Activated CD4-positive, alpha-beta memory T cell treated with anti-CD3 and anti-CD28 coated beads, Interleukin-2, amount 10 ng/mL, durations not matched to agents 7 days and 5 days (primary cell): ENCODE measurements around the gene ARHGEF19. TPM values are rescaled to one million over a fixed set of nuclear protein-coding genes. Genes with fewer than 3 reads are reported as not detected.
"Not testable (repeated sequence)": the region's sequence is repeated elsewhere in the genome, so short reads cannot be mapped to it uniquely, and the experiment has no call there.

ENCODE experiments used
- CTCF ChIA-PET: fragments of 350-600 bp; sonication (Branson Sonifier 250); formaldehyde crosslinking; loops from one replicate; lab custom pipeline; 2021; ENCODE audit warnings: antibody characterized with exemption, inconsistent platforms; lab: Charles Lee
- POLR2A ChIA-PET: fragments of 350-600 bp; sonication (Branson Sonifier 250); formaldehyde crosslinking; loops from one replicate; lab custom pipeline; 2021; ENCODE audit warnings: antibody characterized with exemption; lab: Charles Lee
- DNase-seq: peaks from one replicate; pipeline ENCODE4 v3.0.0-alpha.2; 2020
- H3K27ac Mint-ChIP-seq: one replicate; pipeline ENCODE4 v1.8.0; 2021; ENCODE audit warnings: mild to moderate bottlenecking, mixed read lengths
- H3K27me3 Mint-ChIP-seq: one replicate; pipeline ENCODE4 v1.8.0; 2021; ENCODE audit warnings: mixed read lengths
- H3K36me3 Mint-ChIP-seq: one replicate; pipeline ENCODE4 v1.8.0; 2021; ENCODE audit warnings: low read depth, mixed read lengths
- H3K4me1 Mint-ChIP-seq: one replicate; pipeline ENCODE4 v1.8.0; 2021; ENCODE audit warnings: mixed read lengths
- H3K4me3 Mint-ChIP-seq: one replicate; pipeline ENCODE4 v1.8.0; 2021; ENCODE audit warnings: mild to moderate bottlenecking, mixed read lengths
- H3K9me3 Mint-ChIP-seq: one replicate; pipeline ENCODE4 v1.8.0; 2021; ENCODE audit warnings: mixed read lengths
- total RNA-seq, 2 experiments: library from RNA; stranded (reverse); gene quantifications; one replicate each; pipeline ENCODE4 v1.2.3, GENCODE V29; 2021

The ARHGEF19 gene
- total RNA-seq, 2 experiments from 2014 or later = 6.9 to 7.6 TPM

- H3K27me3 Mint-ChIP-seq = peaks cover 30% of the 10 kb centered on the region
- H3K27ac Mint-ChIP-seq = no peak overlapping the region
- ChIA-PET CTCF (no interaction called here), POLR2A (interaction anchor here (1.0 to 4.4 kb wide), 2 partner anchors 9 to 13 kb away, joined by 3 to 16 read pairs; no protein-coding TSS in a partner anchor)
- H3K36me3 Mint-ChIP-seq = no peaks in the 10 kb centered on the region
- no peak overlapping the region for H3K4me3 Mint-ChIP-seq
- peaks cover 2% of the 10 kb centered on the region for H3K4me1 Mint-ChIP-seq
- H3K9me3 Mint-ChIP-seq = no peaks in the 10 kb centered on the region
- DNase-seq = no peak
Observed at GRCh38 chr1:16229976-16230740, 17.7 kb upstream of the ARHGEF19 start.

DNA sequence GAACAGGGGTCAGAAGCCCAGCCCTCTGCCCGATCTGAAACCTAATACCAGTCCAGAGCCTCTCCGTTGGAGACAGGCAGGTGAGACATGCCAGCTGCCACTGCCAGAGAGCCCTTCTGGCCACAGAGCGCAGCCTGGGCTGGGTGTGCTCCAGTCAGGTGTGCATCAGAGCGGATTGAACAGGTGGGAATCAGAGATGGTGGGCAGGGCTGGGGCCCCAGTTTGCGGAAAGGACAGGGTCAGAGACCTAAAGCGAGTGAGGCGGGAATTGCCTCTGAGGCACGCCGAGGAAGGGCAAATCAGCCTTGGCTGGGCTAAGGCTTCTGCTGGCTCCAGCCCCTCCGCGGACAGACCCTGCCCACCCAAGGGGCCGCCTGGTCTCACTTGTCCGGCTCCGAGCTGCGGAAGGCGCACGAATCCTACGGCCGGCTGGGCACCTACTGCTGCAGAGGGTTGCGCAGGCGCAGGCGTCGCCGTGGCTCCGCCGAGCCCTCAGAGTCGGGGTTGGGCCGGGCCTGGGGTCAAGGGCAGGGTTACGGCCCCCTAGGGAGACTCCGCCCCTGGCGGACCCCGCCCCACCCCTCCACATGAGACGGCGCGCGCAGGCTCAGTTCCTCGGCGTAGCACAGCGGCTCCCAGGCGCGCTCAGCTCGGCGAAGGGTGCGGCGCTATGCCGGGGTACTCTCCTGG lies 14.2 kb upstream of the ARHGEF19 start:
- no peak overlapping the region for H3K4me3 Mint-ChIP-seq
- ChIA-PET POLR2A (no interaction called here), CTCF (no interaction called here)
- H3K36me3 Mint-ChIP-seq = no peaks in the 10 kb centered on the region
- H3K4me1 Mint-ChIP-seq = no peaks in the 10 kb centered on the region
- no peak overlapping the region for H3K27ac Mint-ChIP-seq
- DNase-seq = no peak
- no peaks in the 10 kb centered on the region for H3K9me3 Mint-ChIP-seq
- H3K27me3 Mint-ChIP-seq = peaks cover 35% of the 10 kb centered on the region

DNA sequence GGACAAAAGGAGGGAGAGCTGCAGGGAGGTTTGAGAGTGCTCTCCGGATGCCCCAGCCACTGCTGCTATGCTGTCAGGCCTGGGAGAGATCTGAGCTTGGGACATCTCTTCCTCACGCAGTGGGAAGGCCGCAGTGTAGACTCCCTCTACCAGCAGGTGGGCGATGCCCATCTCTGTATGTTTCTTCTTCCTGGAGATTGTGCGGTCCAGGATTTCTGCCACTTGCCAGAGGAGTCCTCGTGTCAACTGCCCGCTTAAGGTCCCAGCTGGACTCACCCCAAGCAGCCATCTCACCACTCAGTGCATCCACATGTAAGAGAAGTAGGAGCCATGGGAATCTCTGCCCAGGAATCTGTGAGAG lies 13.7 kb upstream of the ARHGEF19 start:
- Mint-ChIP-seq H3K4me1 (no peaks in the 10 kb centered on the region), H3K27ac (no peak overlapping the region), H3K9me3 (no peaks in the 10 kb centered on the region), H3K4me3 (no peak overlapping the region), H3K27me3 (peaks cover 40% of the 10 kb centered on the region), H3K36me3 (no peaks in the 10 kb centered on the region)
- POLR2A ChIA-PET = no interaction called here
- CTCF ChIA-PET = no interaction called here
- DNase-seq = no peak

DNA sequence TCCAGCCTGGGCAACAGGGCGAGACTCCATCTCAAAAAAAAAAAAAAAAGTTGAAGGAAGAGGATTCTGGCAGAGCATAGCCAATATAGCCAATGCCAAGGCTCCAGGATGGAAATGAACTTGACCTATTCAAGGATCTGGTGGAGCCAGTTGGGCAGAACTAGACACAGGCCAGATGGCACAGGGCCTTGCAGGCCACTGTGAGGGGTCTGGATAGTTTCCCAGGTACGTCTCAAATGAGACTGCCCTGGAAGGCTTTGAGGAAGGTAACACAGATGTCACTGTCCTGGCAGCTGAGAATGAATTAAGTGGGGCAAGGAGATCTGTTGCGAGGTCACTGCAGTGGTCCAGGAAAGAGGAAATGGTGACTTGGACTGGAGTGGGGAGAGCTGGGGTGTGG lies 12.0 kb upstream of the ARHGEF19 start:
- Mint-ChIP-seq H3K9me3 (no peaks in the 10 kb centered on the region), H3K4me1 (peaks cover 8% of the 10 kb centered on the region), H3K36me3 (no peaks in the 10 kb centered on the region), H3K4me3 (no peak overlapping the region), H3K27ac (no peak overlapping the region), H3K27me3 (peaks cover 41% of the 10 kb centered on the region)
- no peak for DNase-seq
- CTCF ChIA-PET = no interaction called here
- POLR2A ChIA-PET = no interaction called here

GRCh38 chr1:16222716-16223115 lies 10.3 kb upstream of the ARHGEF19 start:
- Mint-ChIP-seq H3K27me3 (peaks cover 26% of the 10 kb centered on the region), H3K4me1 (peaks cover 18% of the 10 kb centered on the region)
- CTCF ChIA-PET, H3K9me3 Mint-ChIP-seq, POLR2A ChIA-PET, DNase-seq, H3K4me3 Mint-ChIP-seq, H3K27ac Mint-ChIP-seq, H3K36me3 Mint-ChIP-seq: not testable (repeated sequence)

DNA sequence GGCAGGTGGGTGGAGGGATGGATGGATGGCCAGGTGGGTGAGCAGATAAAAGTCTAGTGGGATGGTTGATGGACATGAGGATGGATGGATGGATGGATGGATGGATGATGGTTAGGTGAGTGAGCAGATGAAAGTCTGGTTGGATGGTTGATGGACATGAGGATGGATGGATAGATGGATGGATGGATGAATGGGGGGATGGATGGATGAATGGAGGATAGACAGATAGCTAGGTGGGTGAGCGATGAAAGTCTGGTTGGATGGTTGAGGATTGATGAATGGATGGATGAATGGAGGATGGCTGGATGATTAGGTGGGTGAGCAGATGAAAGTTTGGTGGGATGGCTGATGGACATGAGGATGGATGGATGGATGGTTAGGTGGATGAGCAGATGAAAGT lies 9.0 kb upstream of the ARHGEF19 start:
- Mint-ChIP-seq H3K4me1 (peaks cover 25% of the 10 kb centered on the region), H3K9me3 (no peaks in the 10 kb centered on the region), H3K27me3 (peaks cover 18% of the 10 kb centered on the region), H3K36me3 (no peaks in the 10 kb centered on the region), H3K4me3 (no peak overlapping the region), H3K27ac (no peak overlapping the region)
- POLR2A ChIA-PET = interaction anchor here (0.7 kb wide), 1 partner anchor 16 kb away, joined by 3 read pairs; no protein-coding TSS in a partner anchor
- CTCF ChIA-PET = interaction anchor here (0.6 to 1.2 kb wide), 3 partner anchors 27 to 131 kb away, joined by 3 to 5 read pairs (median 4); partner anchors contain the start of gene FBXO42
- no peak for DNase-seq

DNA sequence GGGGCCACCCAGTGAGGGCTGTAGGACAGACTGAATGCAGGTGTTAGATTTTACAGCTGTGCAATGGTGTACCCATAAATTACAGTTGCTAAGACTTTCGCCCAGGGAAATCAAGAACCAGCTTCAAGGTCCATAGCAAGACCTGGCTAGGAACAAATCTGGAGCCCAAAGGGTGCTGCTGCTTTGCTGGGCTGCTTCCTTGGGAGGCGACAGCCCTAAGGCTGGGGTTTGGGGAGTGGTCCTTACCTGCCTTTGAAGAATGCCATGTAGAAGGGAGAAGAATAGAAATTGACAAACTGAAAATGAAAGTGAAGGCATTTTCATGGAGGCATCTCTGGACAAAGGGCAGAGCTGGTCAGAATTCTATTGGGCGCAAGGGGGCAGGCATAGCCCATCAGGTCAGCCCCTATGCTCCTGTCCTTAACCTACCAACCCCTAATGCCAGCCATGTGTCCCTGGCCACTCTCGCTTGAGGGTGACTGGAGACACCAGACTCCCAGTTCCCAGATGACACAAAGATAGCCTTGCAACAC lies 7.6 kb upstream of the ARHGEF19 start:
- no peaks in the 10 kb centered on the region for H3K9me3 Mint-ChIP-seq
- ChIA-PET POLR2A (interaction anchor here (0.7 to 4.6 kb wide), 2 partner anchors 12 to 17 kb away, joined by 3 to 40 read pairs; partner anchors contain the start of gene CPLANE2), CTCF (interaction anchor here (0.8 kb wide), 1 partner anchor 138 kb away, joined by 3 read pairs; no protein-coding TSS in a partner anchor)
- peaks cover 12% of the 10 kb centered on the region for H3K27me3 Mint-ChIP-seq
- no peak overlapping the region for H3K27ac Mint-ChIP-seq
- no peak overlapping the region for H3K4me3 Mint-ChIP-seq
- H3K4me1 Mint-ChIP-seq = peaks cover 34% of the 10 kb centered on the region
- no peak for DNase-seq
- H3K36me3 Mint-ChIP-seq = no peaks in the 10 kb centered on the region

GRCh38 chr1:16218674-16219071 lies 6.2 kb upstream of the ARHGEF19 start:
- peaks cover 9% of the 10 kb centered on the region for H3K27me3 Mint-ChIP-seq
- H3K4me1 Mint-ChIP-seq = peaks cover 34% of the 10 kb centered on the region
- H3K4me3 Mint-ChIP-seq = no peak overlapping the region
- DNase-seq = no peak
- ChIA-PET POLR2A (interaction anchor here (3.4 to 4.6 kb wide), 3 partner anchors 11 to 18 kb away, joined by 16 to 40 read pairs (median 28); partner anchors contain the start of gene CPLANE2), CTCF (interaction anchor here (1.1 to 2.6 kb wide), 3 partner anchors 12 to 19 kb away, joined by 3 to 12 read pairs (median 11); partner anchors contain the start of gene CPLANE2)
- no peaks in the 10 kb centered on the region for H3K36me3 Mint-ChIP-seq
- H3K27ac Mint-ChIP-seq = no peak overlapping the region
- H3K9me3 Mint-ChIP-seq = no peaks in the 10 kb centered on the region

DNA sequence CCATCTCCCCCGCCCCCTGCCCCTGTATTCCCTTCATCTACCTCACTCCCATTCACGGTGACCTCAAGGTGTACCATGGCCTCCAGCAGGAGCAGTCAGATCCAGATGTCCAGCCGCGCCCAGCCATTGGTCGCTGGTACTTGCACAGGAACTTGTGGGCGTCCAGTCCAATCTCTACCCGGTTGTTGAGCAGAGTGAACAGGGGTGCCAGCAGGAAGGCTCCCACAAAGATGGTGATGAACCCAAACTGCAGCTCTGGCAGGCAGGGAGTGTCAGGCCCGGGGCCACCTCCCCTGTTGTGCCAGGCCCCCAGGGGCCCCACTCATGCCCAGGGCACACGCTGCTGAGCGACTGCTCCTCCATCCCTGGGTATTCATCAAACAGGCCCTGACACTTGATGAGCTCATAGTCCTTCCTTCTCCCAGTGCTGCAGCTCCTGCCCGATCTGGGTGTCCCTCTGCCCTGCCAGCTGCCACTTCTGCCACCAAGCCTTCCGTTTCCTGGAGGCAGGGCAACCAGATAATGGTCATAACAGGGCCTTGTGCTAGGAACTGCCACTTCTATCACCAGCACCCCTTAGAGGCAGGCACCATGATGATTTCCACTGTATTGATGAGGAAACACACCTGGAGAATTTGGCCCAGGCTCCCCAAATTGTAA lies 5.7 kb upstream of the ARHGEF19 start:
- H3K27ac Mint-ChIP-seq = peak overlapping the region; percentile 50
- ChIA-PET CTCF (interaction anchor here (1.0 to 2.6 kb wide), 8 partner anchors 11 to 150 kb away, joined by 3 to 12 read pairs (median 4); partner anchors contain the start of gene CPLANE2), POLR2A (interaction anchor here (3.4 to 4.6 kb wide), 3 partner anchors 11 to 19 kb away, joined by 16 to 40 read pairs (median 28); partner anchors contain the start of gene CPLANE2)
- peak overlapping the region; percentile 35 for H3K4me3 Mint-ChIP-seq
- H3K9me3 Mint-ChIP-seq = no peaks in the 10 kb centered on the region
- H3K27me3 Mint-ChIP-seq = peaks cover 10% of the 10 kb centered on the region
- H3K36me3 Mint-ChIP-seq = no peaks in the 10 kb centered on the region
- no peak for DNase-seq
- peaks cover 34% of the 10 kb centered on the region for H3K4me1 Mint-ChIP-seq

DNA sequence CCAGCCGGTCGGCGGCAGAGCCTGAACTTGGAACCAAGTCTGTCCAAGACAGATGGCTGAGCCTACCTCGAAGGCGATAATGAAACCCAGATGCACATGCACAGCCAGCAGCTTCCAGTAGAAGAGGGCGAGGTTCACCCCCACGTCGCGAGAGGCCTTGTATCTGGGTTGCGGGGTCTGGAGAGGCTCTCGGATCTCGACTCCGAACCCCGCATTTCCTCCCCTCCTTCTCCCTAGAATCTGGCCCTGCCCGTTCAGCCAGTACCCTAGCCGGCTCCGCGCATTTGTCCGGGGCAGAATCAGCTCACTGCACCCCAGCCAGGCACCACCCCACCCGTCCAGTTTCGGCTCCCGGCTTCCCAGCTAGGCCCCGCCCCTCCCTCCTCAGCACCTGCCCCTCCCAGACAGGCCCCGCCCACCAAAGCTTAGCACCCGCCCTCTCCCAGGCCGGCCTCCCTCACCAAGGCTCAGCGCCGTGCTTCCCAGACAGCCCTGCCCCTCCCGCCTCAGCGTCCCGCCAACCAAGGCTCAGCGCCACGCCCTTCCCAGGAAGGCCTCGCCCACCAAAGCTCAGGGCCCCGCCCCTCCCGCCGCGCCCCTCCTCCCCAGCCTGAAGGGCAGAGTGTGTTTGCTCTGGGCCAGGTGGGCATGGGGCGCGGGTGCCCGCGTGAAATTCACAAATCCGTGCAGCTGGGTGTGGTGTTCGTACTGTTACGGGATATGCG lies 4.8 kb upstream of the ARHGEF19 start:
- Mint-ChIP-seq H3K27ac (peak overlapping the region; percentile 59), H3K36me3 (no peaks in the 10 kb centered on the region), H3K27me3 (peaks cover 13% of the 10 kb centered on the region), H3K4me3 (peak overlapping the region; percentile 86), H3K4me1 (peaks cover 34% of the 10 kb centered on the region), H3K9me3 (no peaks in the 10 kb centered on the region)
- DNase-seq = peak; percentile 97
- POLR2A ChIA-PET = interaction anchor here (0.7 to 4.6 kb wide), 9 partner anchors 10 to 296 kb away, joined by 3 to 40 read pairs (median 5); partner anchors contain the start of genes CPLANE2 and FBXO42
- CTCF ChIA-PET = interaction anchor here (0.8 to 2.6 kb wide), 11 partner anchors 10 to 151 kb away, joined by 3 to 12 read pairs (median 4); partner anchors contain the start of gene CPLANE2

- peak overlapping the region; percentile 59 for H3K27ac Mint-ChIP-seq
- H3K36me3 Mint-ChIP-seq = no peaks in the 10 kb centered on the region
- peak overlapping the region; percentile 86 for H3K4me3 Mint-ChIP-seq
- CTCF ChIA-PET = interaction anchor here (0.8 to 2.6 kb wide), 7 partner anchors 9 to 152 kb away, joined by 3 to 12 read pairs (median 8); partner anchors contain the start of gene CPLANE2
- H3K9me3 Mint-ChIP-seq = no peaks in the 10 kb centered on the region
- DNase-seq = peak; percentile 78
- H3K4me1 Mint-ChIP-seq = peaks cover 34% of the 10 kb centered on the region
- peaks cover 6% of the 10 kb centered on the region for H3K27me3 Mint-ChIP-seq
- POLR2A ChIA-PET = interaction anchor here (0.8 to 4.6 kb wide), 8 partner anchors 9 to 225 kb away, joined by 3 to 40 read pairs (median 6); partner anchors contain the start of genes CPLANE2 and FBXO42
Observed at GRCh38 chr1:16215882-16216753, 3.7 kb upstream of the ARHGEF19 start.
